ENCODE data around the gene PRF1. TPM values are rescaled to one million over a fixed set of nuclear protein-coding genes. Genes with fewer than 3 reads are reported as not detected.

The PRF1 gene
- total RNA-seq, 2 experiments from 2014 or later, result 44.7 to 46.9 TPM

DNA sequence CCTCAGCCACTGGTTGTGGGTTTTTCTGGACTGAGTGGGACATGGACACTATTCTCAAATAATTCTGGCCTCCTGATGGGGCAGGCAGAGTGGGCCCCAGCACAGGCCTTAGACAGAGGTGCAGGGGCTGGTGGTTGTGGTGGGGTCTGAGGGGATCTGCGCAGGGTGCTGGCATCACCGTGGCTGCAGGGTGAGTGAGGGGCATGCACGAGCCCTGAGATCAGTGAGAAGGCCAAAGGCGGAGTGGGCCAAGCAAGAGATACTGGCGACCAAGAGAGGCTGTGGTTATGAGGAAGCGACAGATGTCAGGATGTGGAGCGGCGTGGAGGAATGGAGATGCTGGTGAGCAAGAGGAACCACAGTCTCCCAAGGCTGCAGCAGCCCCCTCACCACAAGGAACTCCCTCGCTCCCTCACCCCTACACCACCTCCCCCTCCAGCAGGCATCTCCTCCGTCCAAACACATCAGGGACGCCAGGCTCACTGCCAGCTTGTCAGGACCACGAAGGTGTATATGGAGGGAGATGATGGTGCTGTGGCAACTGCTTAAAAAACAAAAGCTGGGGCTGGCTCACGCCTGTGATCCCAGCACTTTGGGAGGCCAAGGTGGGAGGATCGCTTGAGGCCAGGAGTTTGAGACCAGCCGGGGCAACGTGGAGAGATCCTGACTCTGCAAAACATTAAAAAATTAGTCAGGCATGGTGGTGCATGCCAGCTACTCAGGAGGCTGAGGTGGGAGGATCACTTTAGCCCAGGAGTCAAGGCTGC lies 9.6 kb downstream of the PRF1 start:
- Mint-ChIP-seq H3K9me3 (no peaks in the 10 kb centered on the region), H3K36me3 (peaks cover 22% of the 10 kb centered on the region), H3K27ac (no peak overlapping the region), H3K4me1 (peaks cover 42% of the 10 kb centered on the region), H3K27me3 (no peaks in the 10 kb centered on the region), H3K4me3 (no peak overlapping the region)
- DNase-seq, result no peak

DNA sequence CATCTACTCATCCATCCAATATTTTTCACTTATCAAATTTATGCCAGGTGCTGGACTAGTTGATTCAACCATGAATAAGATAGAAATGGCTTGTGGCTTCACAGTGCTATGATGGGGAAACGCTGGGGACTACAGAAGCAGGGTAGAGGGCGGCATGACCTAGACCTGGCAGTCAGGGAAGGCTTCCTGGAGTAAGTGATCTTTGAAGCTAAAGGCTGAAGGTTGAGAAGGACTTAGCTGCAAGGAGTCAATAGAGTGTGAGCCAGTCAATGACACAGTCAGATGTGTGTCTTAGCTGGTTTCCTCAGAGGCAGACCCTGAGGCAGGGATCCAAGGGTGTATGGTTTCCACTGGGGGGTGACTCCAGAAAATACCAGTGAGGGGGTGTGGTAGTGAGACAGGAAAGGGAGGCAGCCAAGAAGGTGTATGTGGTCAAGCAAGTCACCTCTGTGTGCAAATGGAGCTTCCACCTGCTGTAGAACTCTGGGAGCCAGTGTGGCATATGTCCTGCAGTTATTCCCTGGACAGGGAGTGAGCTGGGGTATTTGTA lies 10.3 kb downstream of the PRF1 start:
- H3K36me3 Mint-ChIP-seq, result peaks cover 16% of the 10 kb centered on the region
- no peaks in the 10 kb centered on the region for H3K27me3 Mint-ChIP-seq
- H3K4me1 Mint-ChIP-seq, result peaks cover 39% of the 10 kb centered on the region
- H3K9me3 Mint-ChIP-seq, result no peaks in the 10 kb centered on the region
- H3K4me3 Mint-ChIP-seq, result no peak overlapping the region
- no peak overlapping the region for H3K27ac Mint-ChIP-seq
- DNase-seq, result no peak

DNA sequence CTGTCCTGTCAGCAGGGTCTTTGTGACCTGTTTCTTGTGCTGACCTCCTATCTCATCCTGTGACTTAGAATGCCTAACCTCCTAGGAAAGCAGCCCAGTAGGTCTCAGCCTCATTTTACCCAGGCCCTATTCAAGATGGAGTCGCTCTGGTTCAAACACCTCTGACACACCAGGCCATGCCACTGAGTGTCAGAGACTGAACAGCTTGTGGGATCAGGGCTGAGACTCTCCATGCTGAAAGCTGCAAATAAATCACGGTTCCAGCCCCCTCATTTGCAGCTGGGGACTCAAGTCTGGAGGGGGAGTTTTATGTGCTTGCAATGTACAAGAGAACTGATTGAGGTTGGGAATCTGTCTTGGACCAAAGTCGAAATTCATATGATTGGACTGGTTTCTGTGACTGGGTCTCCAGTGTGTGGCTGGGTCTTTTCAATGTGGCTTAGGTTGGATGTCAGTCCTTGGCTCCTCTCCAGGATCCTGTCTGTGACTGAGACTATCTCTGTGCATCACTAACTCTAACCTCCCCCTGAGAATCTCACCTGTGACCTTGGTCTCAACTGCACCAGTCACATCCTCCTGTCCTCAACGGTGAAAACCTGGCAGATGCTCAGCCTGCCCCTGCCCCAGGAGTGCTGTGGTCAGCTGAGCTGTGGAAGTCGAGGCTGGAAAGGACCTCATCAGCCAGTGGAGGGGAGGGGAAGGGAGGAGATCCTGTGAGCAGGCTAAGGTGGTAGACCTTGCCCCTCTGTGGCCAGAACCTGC lies 11.7 kb downstream of the PRF1 start:
- Mint-ChIP-seq H3K36me3 (peaks cover 2% of the 10 kb centered on the region), H3K27me3 (no peaks in the 10 kb centered on the region), H3K27ac (no peak overlapping the region), H3K4me1 (peaks cover 37% of the 10 kb centered on the region), H3K9me3 (no peaks in the 10 kb centered on the region), H3K4me3 (no peak overlapping the region)
- DNase-seq, result no peak

DNA sequence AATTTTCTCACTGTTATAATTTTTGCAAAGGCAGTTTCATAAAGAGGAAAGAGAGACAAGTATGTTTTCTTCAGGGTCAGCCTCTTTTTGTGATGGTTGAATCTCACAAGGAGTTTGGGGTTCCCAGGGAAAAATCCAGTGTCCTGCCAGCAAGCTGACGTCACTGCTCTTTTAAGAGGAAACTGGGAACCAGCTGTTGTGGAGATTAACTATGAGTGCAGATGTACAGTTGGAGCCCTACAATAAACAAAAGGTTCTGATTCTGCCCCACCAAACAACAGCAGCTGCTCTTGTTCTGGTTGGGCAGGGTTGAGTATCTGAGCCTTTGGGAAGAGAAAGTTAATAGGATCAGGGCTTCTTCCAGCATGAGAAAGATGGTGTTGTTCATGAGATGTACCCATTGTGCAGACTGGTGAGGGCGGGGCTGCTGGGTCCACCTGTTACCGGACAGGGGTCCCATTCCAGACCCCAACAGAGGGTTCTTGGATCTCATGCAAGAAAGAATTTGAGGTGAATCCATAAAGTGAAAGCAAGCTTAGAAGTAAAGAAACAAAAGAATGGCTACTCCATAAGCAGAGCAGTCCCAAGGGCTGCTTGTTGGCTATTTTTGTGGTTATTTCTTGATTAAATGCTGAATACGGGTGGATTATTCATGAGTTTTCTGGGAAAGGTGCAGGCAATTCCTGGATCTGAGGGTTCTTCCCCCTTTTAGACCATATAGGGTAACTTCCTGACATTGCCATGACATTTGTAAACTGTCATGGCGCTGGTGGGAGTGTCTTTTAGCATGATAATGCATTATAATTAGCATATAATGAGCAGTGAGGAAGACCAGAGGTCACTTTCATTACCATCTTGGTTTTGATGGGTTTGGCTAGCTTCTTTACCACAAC lies 12.5 kb downstream of the PRF1 start:
- DNase-seq, result no peak
- H3K27ac Mint-ChIP-seq, result no peak overlapping the region
- no peaks in the 10 kb centered on the region for H3K27me3 Mint-ChIP-seq
- peaks cover 2% of the 10 kb centered on the region for H3K36me3 Mint-ChIP-seq
- peaks cover 41% of the 10 kb centered on the region for H3K4me1 Mint-ChIP-seq
- no peak overlapping the region for H3K4me3 Mint-ChIP-seq
- H3K9me3 Mint-ChIP-seq, result no peaks in the 10 kb centered on the region

GRCh38 chr10:70588859-70589570 lies 13.5 kb downstream of the PRF1 start:
- Mint-ChIP-seq H3K27ac (no peak overlapping the region), H3K9me3 (no peaks in the 10 kb centered on the region), H3K4me3 (no peak overlapping the region), H3K36me3 (peaks cover 2% of the 10 kb centered on the region), H3K27me3 (no peaks in the 10 kb centered on the region), H3K4me1 (peaks cover 40% of the 10 kb centered on the region)
- no peak for DNase-seq

GRCh38 chr10:70588255-70588654 lies 14.3 kb downstream of the PRF1 start:
- no peaks in the 10 kb centered on the region for H3K9me3 Mint-ChIP-seq
- H3K36me3 Mint-ChIP-seq, result peaks cover 2% of the 10 kb centered on the region
- H3K27ac Mint-ChIP-seq, result no peak overlapping the region
- no peak for DNase-seq
- no peaks in the 10 kb centered on the region for H3K27me3 Mint-ChIP-seq
- H3K4me1 Mint-ChIP-seq, result peaks cover 40% of the 10 kb centered on the region
- H3K4me3 Mint-ChIP-seq, result no peak overlapping the region

DNA sequence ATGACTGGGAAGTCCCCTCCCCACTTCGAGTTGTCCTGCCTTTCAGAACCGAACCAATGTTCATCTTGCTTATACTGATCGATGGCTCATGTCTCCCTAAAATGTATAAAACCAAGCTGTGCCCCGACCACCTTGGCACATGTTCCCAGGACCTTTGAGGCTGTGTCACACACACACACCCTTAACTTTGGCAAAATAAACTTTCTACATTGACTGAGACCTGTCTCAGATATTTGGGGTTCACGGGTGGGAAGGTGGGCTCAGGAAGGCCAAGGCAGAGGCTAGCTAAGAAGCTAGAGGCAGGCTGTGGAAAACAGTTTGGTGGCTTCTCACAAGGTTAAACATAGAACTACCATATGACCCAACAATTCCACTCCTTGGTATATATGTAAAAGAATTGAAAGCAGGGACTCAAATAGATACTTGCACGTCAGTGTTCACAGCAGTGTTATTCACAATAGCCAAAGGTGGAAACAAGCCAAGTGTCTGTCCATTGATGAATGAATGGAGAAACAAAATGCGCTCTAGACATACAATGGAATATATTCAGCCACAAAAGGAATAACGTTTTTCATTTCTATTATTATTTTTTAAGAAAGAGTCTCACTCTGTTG lies 15.4 kb downstream of the PRF1 start:
- Mint-ChIP-seq H3K27ac (peak overlapping the region; percentile 80), H3K4me1 (peaks cover 32% of the 10 kb centered on the region), H3K27me3 (no peaks in the 10 kb centered on the region), H3K9me3 (no peaks in the 10 kb centered on the region), H3K36me3 (no peaks in the 10 kb centered on the region), H3K4me3 (no peak overlapping the region)
- no peak for DNase-seq

- no peak overlapping the region for H3K4me3 Mint-ChIP-seq
Observed at GRCh38 chr10:70586348-70586930, 16.1 kb downstream of the PRF1 start.

GRCh38 chr10:70585578-70586169 lies 16.9 kb downstream of the PRF1 start:
- Mint-ChIP-seq H3K27ac (no peak overlapping the region), H3K9me3 (no peaks in the 10 kb centered on the region), H3K27me3 (no peaks in the 10 kb centered on the region), H3K4me1 (peaks cover 31% of the 10 kb centered on the region), H3K4me3 (no peak overlapping the region), H3K36me3 (no peaks in the 10 kb centered on the region)
- DNase-seq, result no peak

More at GRCh38 chr10:70586348-70586930, 16.1 kb downstream of the PRF1 start:
- Mint-ChIP-seq H3K27me3 (no peaks in the 10 kb centered on the region), H3K9me3 (no peaks in the 10 kb centered on the region), H3K36me3 (no peaks in the 10 kb centered on the region), H3K27ac (peak overlapping the region; percentile 80), H3K4me1 (peaks cover 31% of the 10 kb centered on the region)
- DNase-seq, result no peak

DNA sequence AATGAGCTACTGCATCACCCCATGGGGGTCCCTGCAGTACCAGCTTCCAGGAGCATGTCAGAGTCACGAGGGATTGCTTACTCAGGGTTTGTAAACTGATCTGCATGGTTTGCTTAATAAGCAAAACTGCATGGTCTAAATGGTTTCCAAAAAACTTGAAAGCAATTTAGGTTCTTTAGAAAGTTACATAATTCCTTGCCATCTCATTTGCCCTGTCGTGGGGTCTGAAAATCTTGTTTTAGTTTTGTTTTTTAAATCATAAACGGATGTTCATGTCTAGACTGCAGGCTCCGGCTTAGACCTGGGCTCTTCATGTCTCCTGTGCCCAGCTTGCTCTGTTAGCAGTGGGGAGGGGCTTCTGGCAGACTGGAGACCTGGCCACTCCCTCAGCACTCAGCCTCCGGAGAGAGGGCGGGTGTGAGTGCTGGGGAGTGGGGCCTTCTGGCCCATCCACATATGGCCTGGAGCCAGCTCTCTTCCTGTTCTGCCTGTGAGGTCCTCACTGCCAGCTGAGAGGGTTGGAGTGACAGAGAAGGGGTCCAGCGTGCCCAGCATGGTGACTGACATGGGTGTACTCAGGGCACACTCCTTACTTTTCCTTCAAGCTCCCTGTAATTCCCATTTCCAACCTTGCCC lies 17.5 kb downstream of the PRF1 start:
- H3K9me3 Mint-ChIP-seq, result no peaks in the 10 kb centered on the region
- no peak overlapping the region for H3K27ac Mint-ChIP-seq
- H3K4me1 Mint-ChIP-seq, result peaks cover 33% of the 10 kb centered on the region

GRCh38 chr10:70584366-70584765 lies 18.2 kb downstream of the PRF1 start:
- H3K27ac Mint-ChIP-seq, result no peak overlapping the region
- H3K27me3 Mint-ChIP-seq, result no peaks in the 10 kb centered on the region
- DNase-seq, result no peak
- H3K9me3 Mint-ChIP-seq, result peaks cover 2% of the 10 kb centered on the region
- peaks cover 40% of the 10 kb centered on the region for H3K4me1 Mint-ChIP-seq
- no peak overlapping the region for H3K4me3 Mint-ChIP-seq
- peaks cover 2% of the 10 kb centered on the region for H3K36me3 Mint-ChIP-seq

More for the DNA sequence above, 17.5 kb downstream of the PRF1 start:
- no peaks in the 10 kb centered on the region for H3K36me3 Mint-ChIP-seq
- no peak for DNase-seq
- no peak overlapping the region for H3K4me3 Mint-ChIP-seq
- no peaks in the 10 kb centered on the region for H3K27me3 Mint-ChIP-seq

- H3K27ac Mint-ChIP-seq, result no peak overlapping the region
- peaks cover 2% of the 10 kb centered on the region for H3K36me3 Mint-ChIP-seq
- no peak overlapping the region for H3K4me3 Mint-ChIP-seq
- H3K4me1 Mint-ChIP-seq, result peaks cover 42% of the 10 kb centered on the region
- no peak for DNase-seq
- peaks cover 2% of the 10 kb centered on the region for H3K9me3 Mint-ChIP-seq
- no peaks in the 10 kb centered on the region for H3K27me3 Mint-ChIP-seq
Observed at GRCh38 chr10:70583669-70584037, 18.9 kb downstream of the PRF1 start.
